ENCODE results near the gene CCND1.
"Not testable (repeated sequence)": the region's sequence is repeated elsewhere in the genome, so short reads cannot be mapped to it uniquely, and the experiment has no call there.

Gene CCND1

GRCh38 chr11:69609351-69609750, 31.6 kb upstream of the CCND1 start:
- TF ChIP-seq GATA1 (IDR thresholded peaks at IDR 0.05; ENCODE audit: low read depth, low read length) (no peak), POLR2A (IDR thresholded peaks at IDR 0.05; ENCODE audit: low read length) (no peak)
- no peak for DNase-seq

- DNase-seq, result no peak
- no peak for TF ChIP-seq POLR2A (IDR thresholded peaks at IDR 0.05; ENCODE audit: low read length)
- TF ChIP-seq GATA1 (IDR thresholded peaks at IDR 0.05; ENCODE audit: low read depth, low read length), result no peak
These were observed 29.1 kb upstream of the CCND1 start for GRCh38 chr11:69611548-69612526.

- no peak for DNase-seq
- TF ChIP-seq POLR2A (IDR thresholded peaks at IDR 0.05; ENCODE audit: low read length), result no peak
- TF ChIP-seq GATA1 (IDR thresholded peaks at IDR 0.05; ENCODE audit: low read depth, low read length), result no peak
These were observed 27.4 kb upstream of the CCND1 start for GRCh38 chr11:69613594-69613993.

GRCh38 chr11:69614085-69614484, 26.9 kb upstream of the CCND1 start:
- DNase-seq, result no peak
- no peak for TF ChIP-seq POLR2A (IDR thresholded peaks at IDR 0.05; ENCODE audit: low read length)
- TF ChIP-seq GATA1 (IDR thresholded peaks at IDR 0.05; ENCODE audit: low read depth, low read length), result no peak

- no peak for TF ChIP-seq POLR2A (IDR thresholded peaks at IDR 0.05; ENCODE audit: low read length)
- TF ChIP-seq GATA1 (IDR thresholded peaks at IDR 0.05; ENCODE audit: low read depth, low read length), result no peak
- DNase-seq, result no peak
These were observed 25.2 kb upstream of the CCND1 start for GRCh38 chr11:69615545-69616278.

GRCh38 chr11:69617220-69617619, 23.7 kb upstream of the CCND1 start:
- no peak for DNase-seq
- TF ChIP-seq GATA1 (IDR thresholded peaks at IDR 0.05; ENCODE audit: low read depth, low read length) (no peak), POLR2A (IDR thresholded peaks at IDR 0.05; ENCODE audit: low read length) (no peak)

- TF ChIP-seq POLR2A (IDR thresholded peaks at IDR 0.05; ENCODE audit: low read length) (no peak), GATA1 (IDR thresholded peaks at IDR 0.05; ENCODE audit: low read depth, low read length) (no peak)
- no peak for DNase-seq
These were observed 23.3 kb upstream of the CCND1 start for GRCh38 chr11:69617682-69618081.

DNA sequence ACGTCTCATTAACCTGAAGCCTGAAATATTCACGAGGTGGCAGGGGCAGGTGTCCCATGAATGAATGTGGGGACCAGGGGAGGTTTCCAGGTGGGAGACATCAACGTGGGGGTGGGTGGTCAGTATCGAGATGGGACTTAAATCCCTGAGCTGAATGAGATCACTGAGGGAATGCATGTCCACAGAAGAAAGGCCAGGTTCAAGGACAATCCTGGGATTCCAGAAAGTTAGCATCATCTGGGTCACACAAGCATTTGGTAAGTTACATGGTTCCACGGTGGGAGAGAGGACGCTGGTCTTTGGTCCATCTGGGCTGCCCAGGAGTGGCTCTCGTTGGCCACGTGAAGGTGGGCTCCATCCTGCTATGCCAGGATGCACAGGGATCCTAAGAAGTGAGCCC, 22.7 kb upstream of the CCND1 start:
- no peak for DNase-seq
- TF ChIP-seq POLR2A (IDR thresholded peaks at IDR 0.05; ENCODE audit: low read length) (no peak), GATA1 (IDR thresholded peaks at IDR 0.05; ENCODE audit: low read depth, low read length) (no peak)

DNA sequence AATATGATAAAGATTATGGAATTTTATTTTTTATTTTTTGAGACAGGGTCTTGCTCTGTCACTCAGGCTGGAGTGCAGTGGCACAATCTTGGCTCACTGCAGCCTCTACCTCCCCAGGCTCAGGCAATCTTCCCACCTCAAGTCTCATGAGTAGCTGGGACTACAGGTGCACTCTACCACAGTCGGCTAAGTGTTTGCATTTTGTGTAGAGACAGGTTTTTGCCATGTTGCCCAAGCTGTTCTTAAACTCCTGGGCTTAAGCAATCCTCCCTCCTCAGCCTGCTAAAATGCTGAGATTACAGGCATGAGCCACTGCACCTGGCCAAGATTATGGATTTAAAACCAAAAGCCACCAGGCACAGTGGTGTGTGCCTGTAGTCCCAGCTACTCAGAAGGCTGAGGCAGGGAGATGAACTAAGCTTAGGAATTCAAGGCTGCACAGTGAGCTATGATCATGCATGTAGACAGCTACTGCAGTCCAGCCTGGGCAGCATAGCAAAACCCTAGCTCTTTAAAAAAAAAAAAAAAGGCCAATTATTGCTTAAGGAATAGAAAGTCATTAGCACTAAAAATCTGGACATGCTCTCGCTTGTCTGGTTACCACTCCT, 20.2 kb upstream of the CCND1 start:
- no peak for DNase-seq
- TF ChIP-seq POLR2A (IDR thresholded peaks at IDR 0.05; ENCODE audit: low read length), result no peak

DNA sequence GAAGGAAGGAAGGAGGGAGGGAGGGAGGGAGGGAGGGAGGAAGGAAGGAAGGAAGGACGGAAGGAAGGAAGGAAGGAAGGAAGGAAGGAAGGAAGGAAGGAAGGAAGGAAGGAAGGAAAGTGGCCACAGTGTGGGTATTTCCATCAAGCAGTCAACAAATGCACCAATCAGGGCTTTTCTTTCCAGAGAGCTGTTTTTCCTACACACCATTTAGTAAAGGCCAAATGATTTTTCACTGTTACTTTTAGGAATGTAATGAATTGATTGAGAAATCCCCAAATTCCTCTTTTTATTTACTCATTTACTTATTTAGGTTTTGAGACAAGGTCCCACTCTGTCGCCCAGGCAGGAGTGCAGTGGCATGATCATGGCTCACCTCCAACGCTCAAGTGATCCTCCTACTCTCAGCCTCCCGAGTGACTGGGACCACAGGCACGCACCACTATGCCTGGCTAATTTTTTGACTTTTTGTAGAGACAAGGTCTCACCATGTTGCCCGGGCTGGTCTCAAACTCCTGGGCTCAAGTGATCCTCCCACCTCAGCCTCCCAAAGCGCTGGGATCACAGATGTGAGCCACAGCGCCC, 18.8 kb upstream of the CCND1 start:
- not testable (repeated sequence) for DNase-seq

GRCh38 chr11:69624293-69624692, 16.7 kb upstream of the CCND1 start:
- DNase-seq, result no peak
- no peak for TF ChIP-seq GATA1 (IDR thresholded peaks at IDR 0.05; ENCODE audit: low read depth, low read length)
- TF ChIP-seq POLR2A (IDR thresholded peaks at IDR 0.05; ENCODE audit: low read length), result no peak

DNA sequence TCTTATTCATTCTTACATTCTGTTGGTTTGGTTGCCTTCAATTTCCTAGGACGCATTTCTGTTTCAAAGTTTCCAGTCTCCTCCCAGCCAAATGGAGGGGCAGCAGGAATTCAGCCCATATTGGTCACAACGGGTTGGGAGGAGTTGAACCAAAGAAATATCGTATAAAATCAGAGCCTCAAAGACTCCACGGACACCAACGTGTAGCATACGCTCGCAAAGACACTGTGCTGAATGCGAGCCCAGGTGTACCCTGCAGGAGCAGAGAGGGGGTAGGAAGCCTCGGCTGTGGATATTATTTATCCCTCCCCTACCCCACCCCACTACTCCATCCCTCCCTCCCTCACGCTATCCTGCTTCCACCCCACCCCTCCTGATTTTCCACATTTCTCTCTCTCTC, 15.5 kb upstream of the CCND1 start:
- TF ChIP-seq GATA1 (IDR thresholded peaks at IDR 0.05; ENCODE audit: low read depth, low read length) (no peak), POLR2A (IDR thresholded peaks at IDR 0.05; ENCODE audit: low read length) (no peak)
- DNase-seq, result no peak

GRCh38 chr11:69627551-69627950, 13.4 kb upstream of the CCND1 start:
- TF ChIP-seq GATA1 (IDR thresholded peaks at IDR 0.05; ENCODE audit: low read depth, low read length) (no peak), POLR2A (IDR thresholded peaks at IDR 0.05; ENCODE audit: low read length) (no peak)
- DNase-seq, result no peak

GRCh38 chr11:69630017-69630416, 10.9 kb upstream of the CCND1 start:
- TF ChIP-seq POLR2A (IDR thresholded peaks at IDR 0.05; ENCODE audit: low read length) (no peak), GATA1 (IDR thresholded peaks at IDR 0.05; ENCODE audit: low read depth, low read length) (no peak)
- peak in 1 of 2 experiments; percentile 20 for DNase-seq

Data from erythroblast (primary cell).